Measurements from ENCODE around the gene MRTFA.

Gene MRTFA

GRCh38 chr22:40410272-40410671, 226.2 kb downstream of the MRTFA start:
- H3K27ac ChIP-seq: no peak overlapping the region
- TF ChIP-seq CTCF (conservative IDR thresholded peaks at IDR 0.05): no peak

GRCh38 chr22:40409613-40410113, 226.9 kb downstream of the MRTFA start:
- TF ChIP-seq CTCF (conservative IDR thresholded peaks at IDR 0.05): no peak
- no peak overlapping the region for H3K27ac ChIP-seq

- TF ChIP-seq CTCF (conservative IDR thresholded peaks at IDR 0.05): no peak
- no peak overlapping the region for H3K27ac ChIP-seq
Measured at GRCh38 chr22:40408718-40409612, 227.6 kb downstream of the MRTFA start.

- TF ChIP-seq CTCF (conservative IDR thresholded peaks at IDR 0.05): no peak
Measured at GRCh38 chr22:40407831-40408717, 228.4 kb downstream of the MRTFA start.

GRCh38 chr22:40407021-40407761, 229.3 kb downstream of the MRTFA start:
- TF ChIP-seq CTCF (conservative IDR thresholded peaks at IDR 0.05): no peak
- no peak overlapping the region for H3K27ac ChIP-seq

More at GRCh38 chr22:40407831-40408717, 228.4 kb downstream of the MRTFA start:
- no peak overlapping the region for H3K27ac ChIP-seq

- TF ChIP-seq CTCF (conservative IDR thresholded peaks at IDR 0.05): no peak
- no peak overlapping the region for H3K27ac ChIP-seq
Measured at GRCh38 chr22:40406063-40406890, 230.2 kb downstream of the MRTFA start.

All from VCaP (cell line).